HPDE6-E6E7 (cell line): ENCODE results near the gene IDH3G.
"Not testable (repeated sequence)": the region's sequence is repeated elsewhere in the genome, so short reads cannot be mapped to it uniquely, and the experiment has no call there.

Source experiments
- DNase-seq: peaks from one replicate; pipeline ENCODE4 v3.0.0; 2011; ENCODE audit warnings: missing footprints; ENCODE audit errors: extremely low spot score

IDH3G gene

DNA sequence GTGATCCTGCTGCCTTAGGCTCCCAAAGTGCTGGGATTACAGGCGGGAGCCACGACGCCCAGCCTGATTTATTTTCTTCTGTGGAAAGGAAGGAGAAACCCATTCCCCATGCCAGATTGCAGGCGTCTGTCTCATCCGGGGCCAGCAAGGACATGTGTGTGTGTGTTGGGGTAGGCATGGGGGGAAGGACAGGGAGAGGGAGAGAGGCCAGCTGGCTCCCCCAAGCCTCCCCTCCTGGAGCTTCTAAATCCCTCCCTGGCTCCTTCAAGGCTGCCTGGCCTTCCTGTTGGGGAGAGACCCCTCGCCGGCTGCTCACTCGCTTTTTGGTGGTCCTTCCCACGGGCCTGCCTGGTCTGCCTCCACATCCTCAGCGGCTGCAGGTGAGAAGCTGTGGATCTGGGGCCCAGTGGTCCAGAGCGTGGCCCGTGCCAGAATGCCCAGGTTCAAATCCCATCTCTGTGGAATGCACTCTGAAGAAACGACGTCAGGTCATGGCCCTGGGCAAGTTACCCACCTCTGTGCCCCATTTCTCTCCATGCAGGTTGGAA is 31.5 kb downstream of the IDH3G start:
- no peak for DNase-seq

DNA sequence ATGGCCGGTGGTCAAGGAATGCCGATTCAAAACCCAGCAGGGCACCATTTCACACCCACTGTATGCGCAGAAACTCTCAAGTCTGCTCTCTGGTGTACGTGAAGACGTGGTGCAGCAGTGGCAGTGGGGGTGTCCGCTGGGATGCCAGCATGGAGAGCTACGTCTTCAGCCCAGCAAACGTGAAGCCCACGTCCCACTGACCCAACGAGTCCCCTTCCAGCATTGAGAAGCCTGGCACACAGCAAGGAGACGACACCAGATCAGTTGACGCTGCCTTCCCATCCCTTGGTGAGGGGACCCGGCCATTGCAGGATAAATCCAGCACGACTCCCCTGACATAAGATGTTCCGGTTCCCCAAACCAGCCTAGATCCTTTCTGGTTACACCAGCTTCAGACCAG is 32.3 kb downstream of the IDH3G start:
- DNase-seq, result no peak

DNA sequence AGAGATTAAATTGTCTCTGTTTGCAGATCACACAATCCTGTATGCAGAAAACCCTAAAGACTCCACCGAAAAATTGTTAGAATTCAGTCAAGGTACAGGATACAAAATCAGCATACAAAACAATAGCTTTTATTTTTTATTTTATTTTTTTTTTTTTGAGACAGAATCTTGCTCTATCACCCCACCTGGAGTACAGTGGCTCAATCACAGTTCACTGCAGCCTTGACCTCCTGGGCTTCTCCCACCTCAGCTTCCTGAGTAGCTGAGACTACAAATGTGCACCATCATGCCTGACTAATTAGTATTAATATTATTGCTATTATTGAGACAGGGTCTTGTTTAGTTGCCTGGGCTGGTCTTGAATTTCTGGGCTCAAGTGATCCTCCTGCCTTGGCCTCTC is 39.0 kb downstream of the IDH3G start:
- DNase-seq, result no peak

DNA sequence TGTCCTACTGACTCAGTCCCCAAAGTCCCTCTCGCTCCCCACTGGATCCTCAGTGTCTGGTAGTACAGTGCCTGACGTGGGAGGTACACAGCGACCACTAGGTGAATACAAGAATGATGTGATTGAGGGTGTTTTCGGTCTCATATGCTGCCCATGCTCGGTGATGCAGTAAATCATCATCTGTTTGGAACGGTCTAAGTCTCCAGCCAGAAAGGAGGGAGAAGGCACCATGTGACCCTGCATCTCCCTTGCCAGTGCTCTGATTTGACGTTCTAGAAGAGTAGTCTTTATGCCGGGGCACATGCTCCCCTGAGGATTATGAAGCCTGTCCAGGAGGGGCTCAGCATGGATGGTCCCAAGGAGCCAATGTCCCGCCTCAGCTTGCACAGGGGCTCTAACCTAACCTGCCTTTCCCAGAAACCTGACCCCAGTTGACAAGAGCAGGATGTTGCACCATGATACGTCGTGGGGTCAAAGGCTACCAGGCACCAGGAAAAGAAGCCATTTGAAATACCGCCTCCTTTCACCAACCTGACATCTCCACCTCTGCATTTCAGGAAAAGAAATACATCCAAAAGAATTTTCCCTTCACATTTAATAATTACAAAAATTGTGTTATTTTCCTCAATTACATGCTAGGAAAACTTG is 43.9 kb downstream of the IDH3G start:
- DNase-seq, result no peak

DNA sequence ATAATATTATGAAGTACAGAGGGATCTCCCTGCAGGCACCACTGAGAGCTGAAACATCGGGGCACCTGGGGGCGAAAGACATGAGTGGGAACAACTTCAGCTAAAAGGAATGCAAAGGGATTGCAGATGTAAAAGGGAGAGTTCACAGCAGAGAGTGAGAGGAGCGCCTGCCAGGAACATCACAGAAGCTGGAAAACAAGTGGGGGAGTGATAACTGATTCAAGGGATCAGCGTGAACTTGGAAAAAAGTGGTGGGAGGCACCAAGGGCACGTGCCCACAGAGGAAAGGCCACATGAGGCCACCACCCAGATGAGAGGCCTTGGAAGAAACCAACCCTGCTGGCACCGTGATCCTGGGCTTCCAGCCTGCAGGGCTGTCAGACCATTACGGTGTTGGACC is 45.2 kb downstream of the IDH3G start:
- DNase-seq, result not testable (repeated sequence)

DNA sequence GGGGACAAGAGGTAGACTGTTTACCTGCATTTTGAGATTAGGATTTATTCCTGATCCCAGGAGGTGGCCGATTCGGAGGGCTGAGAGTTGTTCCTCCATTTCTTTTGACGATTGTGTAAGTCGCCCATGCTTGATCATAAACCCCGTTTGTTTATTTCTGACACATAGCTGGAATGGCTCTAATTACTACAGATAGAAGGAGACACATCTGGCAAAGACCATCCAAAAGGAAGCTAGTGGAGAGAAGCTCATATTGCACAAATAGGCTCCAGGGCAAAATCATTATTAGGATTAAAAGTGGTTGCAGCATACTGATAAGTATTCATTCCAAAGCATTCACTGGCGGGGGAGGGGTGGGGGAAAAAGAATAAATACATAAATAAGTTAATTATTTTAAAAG is 47.2 kb downstream of the IDH3G start:
- not testable (repeated sequence) for DNase-seq

DNA sequence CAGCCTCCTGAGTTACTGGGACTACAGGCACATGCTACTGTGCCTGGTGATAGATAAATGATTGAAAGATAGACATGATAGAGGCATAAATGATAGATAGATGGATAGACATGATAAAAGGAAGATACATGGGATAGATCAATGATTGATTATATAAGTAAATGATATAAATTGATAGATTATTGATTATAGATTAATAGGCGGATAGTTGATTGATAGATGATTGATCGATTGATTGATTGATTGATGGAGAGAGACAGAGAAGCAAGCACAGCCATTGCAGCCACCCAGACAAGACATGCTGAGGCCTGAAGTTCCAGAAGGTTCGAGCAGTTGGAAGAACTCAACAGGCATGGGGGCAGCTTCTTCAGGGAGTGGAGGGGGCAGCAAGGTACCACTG is 47.8 kb downstream of the IDH3G start:
- DNase-seq, result no peak

DNA sequence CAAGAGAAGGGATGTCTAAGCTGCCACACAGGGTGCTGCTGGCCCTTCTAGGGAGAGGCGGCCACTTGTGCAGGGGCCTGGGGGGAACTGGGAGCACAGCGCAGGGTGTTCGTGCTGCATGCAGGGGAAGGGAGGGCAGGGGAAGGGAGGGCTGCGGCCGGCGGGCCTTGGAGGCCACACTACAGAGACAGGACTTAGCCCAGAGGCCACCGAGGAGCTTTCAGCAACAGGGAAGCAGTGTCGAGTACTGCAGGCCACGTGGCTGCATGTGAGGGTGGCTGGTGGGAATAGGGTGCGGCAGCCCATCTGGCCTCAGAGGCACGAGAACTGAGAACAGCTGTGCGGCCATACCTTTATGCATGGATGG is 49.1 kb downstream of the IDH3G start:
- not testable (repeated sequence) for DNase-seq

DNA sequence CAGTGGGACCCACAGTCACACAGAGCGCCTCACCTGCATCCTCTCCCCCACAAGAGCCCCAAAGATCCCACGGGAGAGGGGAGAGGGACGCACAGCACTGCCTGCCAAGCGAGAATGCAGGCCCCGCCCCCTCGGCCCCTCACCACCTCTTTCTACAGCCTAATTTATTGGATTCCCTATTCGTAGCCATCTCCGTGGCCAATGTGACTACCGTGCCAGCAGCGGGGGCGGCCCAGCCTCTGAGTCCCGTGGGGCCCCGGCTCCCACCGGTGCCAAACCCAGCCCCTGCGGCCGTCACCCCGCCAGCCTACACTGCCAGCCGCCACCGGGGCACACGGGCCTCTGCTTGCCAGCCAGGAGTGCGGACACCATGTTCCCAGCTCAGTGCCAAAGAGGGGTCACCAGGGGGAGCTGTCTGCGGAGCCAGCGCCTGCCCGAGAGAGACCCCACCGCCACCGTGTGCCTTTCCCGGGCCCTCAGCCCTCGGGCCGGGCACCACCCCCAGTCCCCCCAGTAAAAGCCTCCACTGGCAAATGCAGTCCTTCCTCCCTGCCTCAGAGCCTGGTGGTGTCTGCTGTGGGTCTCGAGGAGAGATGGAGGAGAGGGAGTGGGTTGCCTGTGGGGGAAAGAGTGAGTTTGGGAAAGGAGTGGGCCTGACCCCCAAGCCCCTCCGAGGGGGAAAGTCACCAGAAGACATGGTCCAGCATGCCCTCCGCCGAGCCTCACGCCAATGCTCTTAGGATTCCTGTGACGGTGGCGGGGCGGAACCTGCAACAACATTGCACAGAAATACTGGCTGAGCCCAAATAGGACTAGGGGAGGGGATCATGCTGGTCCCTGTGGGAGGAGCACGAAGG is 49.7 kb downstream of the IDH3G start:
- no peak for DNase-seq

DNA sequence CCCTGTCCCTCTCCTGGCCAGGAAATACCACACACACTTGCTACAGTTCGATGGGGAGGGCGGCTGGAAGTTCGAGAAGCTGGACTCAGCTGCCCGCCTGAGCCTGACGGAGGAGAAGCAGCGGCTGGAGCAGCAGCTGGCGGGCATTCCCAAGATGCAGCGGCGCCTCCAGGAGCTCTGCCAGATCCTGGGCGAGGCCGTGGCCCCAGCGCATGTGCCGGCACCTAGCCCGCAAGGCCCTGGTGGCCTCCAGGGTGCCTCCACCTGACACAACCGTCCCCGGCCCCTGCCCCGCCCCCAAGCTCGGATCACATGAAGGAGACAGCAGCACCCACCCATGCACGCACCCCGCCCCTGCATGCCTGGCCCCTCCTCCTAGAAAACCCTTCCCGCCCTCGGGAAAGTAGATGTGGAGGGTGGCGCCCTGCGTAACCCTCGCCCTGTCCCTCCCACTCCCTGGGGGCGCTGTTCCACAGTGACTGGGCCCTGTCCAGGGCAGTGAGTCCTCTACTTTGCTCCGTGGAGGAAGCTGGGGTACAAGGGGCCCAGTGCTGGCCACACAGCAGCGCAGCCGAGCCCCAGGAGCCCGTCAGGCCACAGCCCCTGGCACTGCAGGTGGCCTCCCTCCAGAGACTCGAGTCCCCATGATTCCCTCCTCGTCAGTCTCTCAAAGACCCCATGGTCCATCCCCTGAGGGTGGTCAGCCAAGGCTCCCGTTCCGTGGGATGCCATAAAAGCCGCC is 50.5 kb downstream of the IDH3G start:
- not testable (repeated sequence) for DNase-seq

DNA sequence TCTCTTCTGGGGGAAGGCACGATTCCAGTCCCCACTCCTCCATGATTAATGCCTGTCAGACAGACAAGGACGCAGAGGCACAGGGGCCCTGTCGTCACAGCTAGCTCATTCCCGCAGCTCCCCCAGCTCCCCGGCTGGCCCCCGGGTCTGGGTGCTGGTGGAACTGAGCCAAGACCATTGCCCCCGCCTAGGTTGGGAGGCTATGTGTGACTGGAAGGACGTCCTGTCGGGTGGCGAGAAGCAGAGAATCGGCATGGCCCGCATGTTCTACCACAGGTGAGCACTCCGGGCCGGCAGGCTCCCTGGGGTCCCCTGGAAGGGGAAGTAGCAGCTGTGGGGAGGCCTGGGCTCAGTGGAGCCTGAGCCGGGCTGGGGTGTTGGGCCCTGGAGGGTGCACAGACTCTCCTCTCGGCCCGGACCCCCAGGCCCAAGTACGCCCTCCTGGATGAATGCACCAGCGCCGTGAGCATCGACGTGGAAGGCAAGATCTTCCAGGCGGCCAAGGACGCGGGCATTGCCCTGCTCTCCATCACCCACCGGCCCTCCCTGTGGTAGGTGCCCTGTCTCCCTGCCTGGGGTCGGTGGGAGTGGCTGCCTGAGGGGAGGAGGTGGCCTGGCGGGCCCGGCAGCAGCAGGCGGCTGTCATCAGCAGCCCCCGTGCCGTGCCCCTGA is 51.2 kb downstream of the IDH3G start:
- not testable (repeated sequence) for DNase-seq

DNA sequence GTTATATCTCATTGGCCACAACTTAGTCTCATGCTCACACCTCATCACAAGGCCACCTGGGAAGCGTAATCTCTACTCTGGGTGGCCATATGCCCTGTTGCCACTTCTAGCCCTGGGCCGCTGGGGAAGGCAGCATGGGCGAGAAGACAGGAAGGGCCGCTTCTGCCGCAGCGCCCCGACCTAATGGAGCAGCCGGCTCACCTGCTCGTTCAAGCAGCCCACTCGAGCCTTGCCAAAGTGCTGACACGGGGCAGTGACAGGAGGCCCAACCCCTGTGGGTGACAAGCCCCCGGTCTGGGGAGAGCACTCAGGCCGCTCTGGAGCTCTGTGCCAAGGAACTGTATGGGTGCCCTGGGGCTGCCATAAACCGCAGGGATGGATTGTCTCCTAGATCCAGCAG is 52.1 kb downstream of the IDH3G start:
- not testable (repeated sequence) for DNase-seq

DNA sequence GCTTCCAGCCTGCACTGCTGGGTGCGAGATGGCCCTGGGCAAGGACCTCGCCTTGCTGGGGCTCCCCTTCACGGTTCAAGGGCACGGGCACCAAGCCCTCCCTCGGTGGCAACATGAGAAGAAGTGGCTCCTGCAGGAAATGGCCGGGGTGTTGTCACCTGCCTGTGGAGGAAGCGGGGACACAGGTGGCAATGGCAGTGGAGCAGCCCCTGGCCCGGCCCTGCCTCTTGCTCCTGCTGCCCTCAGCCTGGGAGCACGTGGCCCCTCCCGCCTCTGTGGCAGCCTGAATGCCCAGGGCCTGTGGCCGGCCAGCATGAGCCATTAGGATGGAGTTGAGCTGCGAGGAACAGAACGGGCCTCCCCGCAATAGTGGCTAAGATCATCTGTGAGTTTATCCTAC is 52.7 kb downstream of the IDH3G start:
- DNase-seq, result no peak

DNA sequence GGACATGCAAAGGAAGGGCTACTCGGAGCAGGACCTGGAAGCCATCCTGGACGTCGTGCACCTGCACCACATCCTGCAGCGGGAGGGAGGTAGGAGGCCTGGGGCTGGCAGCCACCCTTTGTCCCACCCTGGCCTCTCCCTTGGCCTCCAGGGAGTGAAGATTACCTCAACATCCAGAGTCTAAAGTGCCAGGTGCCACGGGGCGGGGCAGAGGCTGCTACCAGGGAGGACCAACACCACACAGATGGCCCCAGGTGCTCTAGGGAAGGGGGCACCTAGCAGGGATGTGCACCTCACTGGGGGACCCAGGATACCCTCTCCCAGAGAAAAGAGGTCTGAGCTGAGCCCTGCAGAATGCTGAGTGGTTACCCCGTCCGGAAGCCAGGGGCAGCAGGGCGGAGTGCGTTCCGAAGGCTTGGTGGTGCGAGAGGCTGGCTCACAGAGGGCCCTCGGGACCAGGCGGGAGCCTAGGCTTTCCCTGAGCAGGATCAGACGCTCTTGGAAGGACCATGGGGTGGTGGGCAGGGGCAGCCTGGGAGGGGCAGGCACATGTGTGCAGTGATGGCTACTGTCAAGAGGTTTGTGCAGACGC is 53.4 kb downstream of the IDH3G start:
- DNase-seq, result no peak

DNA sequence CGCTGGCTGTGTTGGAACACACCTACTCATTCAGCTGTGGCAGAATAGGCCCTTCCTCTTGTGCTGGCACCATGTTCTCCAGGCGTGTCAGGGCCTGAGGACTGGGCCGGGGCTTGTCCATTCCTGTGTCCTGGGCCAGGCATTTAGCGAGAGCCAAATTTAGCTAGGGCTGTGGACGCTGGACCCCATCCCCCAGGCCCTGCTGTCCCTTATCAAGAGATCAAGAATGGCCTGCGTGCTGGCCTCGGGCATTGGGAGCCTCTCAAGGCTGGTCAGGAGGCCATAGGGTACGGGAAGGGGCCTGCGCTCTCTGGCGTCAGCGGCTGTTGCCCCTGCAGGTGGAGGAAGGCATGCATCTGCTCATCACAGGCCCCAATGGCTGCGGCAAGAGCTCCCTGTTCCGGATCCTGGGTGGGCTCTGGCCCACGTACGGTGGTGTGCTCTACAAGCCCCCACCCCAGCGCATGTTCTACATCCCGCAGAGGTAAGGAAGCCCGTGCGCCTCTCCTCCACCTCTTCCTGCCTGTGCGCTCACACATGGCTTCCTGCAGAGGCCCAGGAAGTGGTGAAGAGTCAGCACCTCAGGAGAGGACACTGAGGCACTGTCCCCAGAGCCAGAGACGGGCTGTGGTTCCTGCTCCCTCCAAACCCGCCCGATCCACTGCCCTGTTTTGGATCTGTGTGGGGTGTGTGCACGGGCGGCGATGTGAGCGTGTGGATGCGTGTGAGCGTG is 54.3 kb downstream of the IDH3G start:
- DNase-seq, result peak; percentile 68

DNA sequence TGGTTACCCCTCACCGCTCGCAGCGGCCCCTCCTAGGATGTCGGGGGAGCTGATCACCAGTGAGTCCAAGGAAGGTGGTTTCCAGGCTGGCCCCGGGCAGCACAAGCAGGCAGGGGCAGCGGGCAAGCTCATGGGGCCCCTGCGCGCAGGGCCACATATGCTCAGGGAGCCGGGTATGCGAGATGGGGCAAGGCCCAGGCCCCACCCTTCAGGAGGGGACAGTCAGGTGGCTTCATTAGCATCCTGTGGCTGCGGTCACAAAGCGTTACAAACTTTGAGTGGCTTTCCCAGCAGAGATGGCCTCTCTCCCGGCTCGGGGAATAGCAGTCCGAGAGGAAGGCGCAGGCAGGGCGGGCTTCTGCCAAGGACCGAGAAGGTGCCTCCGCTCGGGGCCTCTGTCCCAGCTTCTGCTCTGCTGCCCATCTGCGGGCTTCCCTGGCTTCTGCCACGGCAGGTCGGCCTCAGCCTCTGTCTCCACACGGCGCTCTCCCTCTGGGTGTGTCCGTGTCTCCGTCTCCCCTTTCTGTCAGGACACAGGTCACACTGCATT is 56.0 kb downstream of the IDH3G start:
- DNase-seq, result no peak

DNA sequence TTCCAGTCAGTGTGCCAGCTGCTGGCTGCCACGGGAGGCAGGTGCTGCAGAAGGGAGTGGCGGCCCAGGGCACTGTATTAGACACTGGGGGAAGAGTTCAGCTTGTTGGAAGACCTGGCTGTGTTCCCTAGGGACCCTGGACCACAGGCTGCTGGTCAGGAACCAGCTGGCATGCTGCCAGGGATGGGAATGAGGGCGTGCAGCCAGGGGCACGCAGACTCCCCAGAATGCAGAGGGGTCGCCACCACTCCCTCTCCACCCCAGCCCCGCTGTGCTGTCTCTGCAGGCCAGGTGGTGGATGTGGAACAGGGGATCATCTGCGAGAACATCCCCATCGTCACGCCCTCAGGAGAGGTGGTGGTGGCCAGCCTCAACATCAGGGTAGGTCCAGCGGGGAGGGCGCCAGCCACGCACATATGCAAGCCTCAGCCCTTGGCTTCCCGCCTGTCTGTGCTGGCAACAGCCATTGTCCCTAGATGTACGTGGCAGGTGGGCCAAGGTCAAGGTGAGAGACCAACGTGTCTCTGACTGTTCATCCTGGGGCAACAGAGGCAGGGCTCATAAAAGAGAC is 57.2 kb downstream of the IDH3G start:
- DNase-seq, result no peak

DNA sequence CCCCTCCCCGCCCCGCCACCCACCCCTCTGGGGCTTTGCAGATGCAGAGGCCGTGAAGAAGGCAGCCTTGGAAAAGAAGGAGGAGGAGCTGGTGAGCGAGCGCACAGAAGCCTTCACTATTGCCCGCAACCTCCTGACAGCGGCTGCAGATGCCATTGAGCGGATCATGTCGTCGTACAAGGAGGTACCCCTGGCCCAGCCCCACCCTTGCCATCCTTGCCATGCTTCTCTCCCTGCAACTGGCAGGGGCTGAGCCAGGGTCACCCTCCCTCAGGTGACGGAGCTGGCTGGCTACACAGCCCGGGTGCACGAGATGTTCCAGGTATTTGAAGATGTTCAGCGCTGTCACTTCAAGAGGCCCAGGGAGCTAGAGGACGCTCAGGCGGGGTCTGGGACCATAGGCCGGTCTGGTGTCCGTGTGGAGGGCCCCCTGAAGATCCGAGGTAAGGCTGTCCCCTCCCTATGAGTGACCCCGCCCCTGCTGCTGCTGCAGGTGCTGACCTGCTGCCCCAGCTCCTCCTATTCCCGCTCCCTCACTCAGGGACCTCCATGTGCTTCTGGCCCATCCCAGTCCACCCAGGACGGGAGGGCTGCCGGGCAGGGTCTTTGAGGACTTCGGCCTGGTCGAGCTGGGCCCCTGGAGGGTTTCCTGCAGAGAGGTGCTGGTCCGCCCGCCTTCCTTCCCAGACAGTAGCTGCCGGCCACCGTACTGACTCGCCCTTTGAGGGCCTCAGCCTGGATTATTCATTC is 57.9 kb downstream of the IDH3G start:
- DNase-seq, result no peak
